Measurements from ENCODE around the gene FAM174C. TPM values are rescaled to one million over a fixed set of nuclear protein-coding genes. Genes with fewer than 3 reads are reported as not detected.

FAM174C gene
- total and polyA plus RNA-seq, 2 of the 8 experiments (the other 6 are each of a cell fraction or from before 2014, with no cell fraction given) = 44.5 to 125 TPM

- TF ChIP-seq TEAD4 (IDR thresholded peaks at IDR 0.05; ENCODE audit: low read depth, low read length) = no peak
Observed at GRCh38 chr19:1298235-1298634, 22.9 kb downstream of the FAM174C start (continued).

Measured in H1 (cell line).